ENCODE measurements around the gene MRPS34.

The MRPS34 gene

GRCh38 chr16:1781254-1781653 lies 8.3 kb upstream of the MRPS34 start:
- no peak for DNase-seq (ENCODE audit: low read depth)

GRCh38 chr16:1780677-1781072 lies 7.7 kb upstream of the MRPS34 start:
- DNase-seq (ENCODE audit: low read depth): no peak

- no peak for DNase-seq (ENCODE audit: low read depth)
Measured at GRCh38 chr16:1779741-1780676, 7.1 kb upstream of the MRPS34 start.

- DNase-seq (ENCODE audit: low read depth): no peak
Measured at GRCh38 chr16:1779234-1779701, 6.3 kb upstream of the MRPS34 start.

GRCh38 chr16:1778200-1779179 lies 5.6 kb upstream of the MRPS34 start:
- no peak for DNase-seq (ENCODE audit: low read depth)

- DNase-seq (ENCODE audit: low read depth): no peak
Measured at GRCh38 chr16:1777375-1778199, 4.7 kb upstream of the MRPS34 start.

GRCh38 chr16:1776991-1777374 lies 4.0 kb upstream of the MRPS34 start:
- DNase-seq (ENCODE audit: low read depth): no peak

GRCh38 chr16:1776672-1776955 lies 3.7 kb upstream of the MRPS34 start:
- no peak for DNase-seq (ENCODE audit: low read depth)

GRCh38 chr16:1775846-1776671 lies 3.1 kb upstream of the MRPS34 start:
- DNase-seq (ENCODE audit: low read depth): no peak

GRCh38 chr16:1775006-1775845 lies 2.3 kb upstream of the MRPS34 start:
- DNase-seq (ENCODE audit: low read depth): no peak

GRCh38 chr16:1774448-1774780 lies 1.5 kb upstream of the MRPS34 start:
- no peak for DNase-seq (ENCODE audit: low read depth)

- peak; percentile 47 for DNase-seq (ENCODE audit: low read depth)
Measured at GRCh38 chr16:1773703-1774447, 941 bp upstream of the MRPS34 start.

GRCh38 chr16:1772362-1772907 lies 499 bp downstream of the MRPS34 start, which contains the start of gene EME2:
TSS of gene EME2 (plus strand) at chr16:1772810. CDS start at chr16:1773228, 418 bp downstream.
- peak; percentile 76 for DNase-seq (ENCODE audit: low read depth)

- DNase-seq (ENCODE audit: low read depth): peak; percentile 45
Measured at GRCh38 chr16:1771864-1772361, 1.0 kb downstream of the MRPS34 start.

GRCh38 chr16:1771188-1771863 lies 1.6 kb downstream of the MRPS34 start, which contains the start of gene NME3:
TSS of gene NME3 (minus strand) at chr16:1771543. CDS start at chr16:1771534, 9 bp downstream.
- peak; percentile 72 for DNase-seq (ENCODE audit: low read depth)

- peak; percentile 63 for DNase-seq (ENCODE audit: low read depth)
Measured at GRCh38 chr16:1770328-1771187, 2.4 kb downstream of the MRPS34 start.

Measured in ELR (cell line).